Measurements from ENCODE around the gene STK17A. TPM values are rescaled to one million over a fixed set of nuclear protein-coding genes. Genes with fewer than 3 reads are reported as not detected.
"Not testable (repeated sequence)": the region's sequence is repeated elsewhere in the genome, so short reads cannot be mapped to it uniquely, and the experiment has no call there.

Gene STK17A
- total RNA-seq, 2 experiments from 2014 or later, result 53.2 to 53.8 TPM

DNA sequence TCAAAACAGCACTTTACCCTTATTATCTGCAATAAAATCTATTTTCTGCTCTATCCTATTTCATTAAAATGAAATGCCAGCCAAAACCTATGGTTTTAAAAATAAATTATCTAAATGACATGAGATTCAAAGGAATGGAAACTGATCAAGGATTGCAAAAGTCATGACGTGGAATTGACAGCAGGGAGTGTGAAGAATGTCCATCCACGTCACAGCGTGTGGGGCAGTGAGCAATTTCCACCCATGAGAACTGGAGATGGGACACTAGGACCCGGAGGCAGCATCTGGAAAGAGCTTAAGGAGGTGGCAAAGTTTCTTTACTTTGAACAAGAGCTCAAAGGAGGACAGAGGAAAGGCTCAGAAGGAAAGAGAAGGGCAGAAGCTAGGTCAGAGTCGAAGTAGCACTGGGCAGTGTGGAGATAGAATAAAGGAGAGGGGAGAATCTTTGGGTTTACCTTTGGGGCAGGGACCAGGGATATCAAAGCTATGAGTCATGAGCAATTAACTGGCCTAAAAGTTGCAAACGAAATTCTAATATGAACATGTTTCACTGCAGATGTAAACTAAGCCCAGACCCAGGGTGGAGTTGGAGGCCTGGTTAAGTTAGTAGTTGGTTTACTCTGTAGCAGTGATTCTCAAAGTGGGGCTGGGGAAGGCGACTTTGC lies 24.9 kb upstream of the STK17A start:
- H3K27ac Mint-ChIP-seq, result no peak overlapping the region
- peaks cover 17% of the 10 kb centered on the region for H3K4me1 Mint-ChIP-seq
- H3K27me3 Mint-ChIP-seq, result no peaks in the 10 kb centered on the region
- H3K4me3 Mint-ChIP-seq, result no peak overlapping the region
- H3K36me3 Mint-ChIP-seq, result no peaks in the 10 kb centered on the region
- no peaks in the 10 kb centered on the region for H3K9me3 Mint-ChIP-seq
- DNase-seq, result no peak

DNA sequence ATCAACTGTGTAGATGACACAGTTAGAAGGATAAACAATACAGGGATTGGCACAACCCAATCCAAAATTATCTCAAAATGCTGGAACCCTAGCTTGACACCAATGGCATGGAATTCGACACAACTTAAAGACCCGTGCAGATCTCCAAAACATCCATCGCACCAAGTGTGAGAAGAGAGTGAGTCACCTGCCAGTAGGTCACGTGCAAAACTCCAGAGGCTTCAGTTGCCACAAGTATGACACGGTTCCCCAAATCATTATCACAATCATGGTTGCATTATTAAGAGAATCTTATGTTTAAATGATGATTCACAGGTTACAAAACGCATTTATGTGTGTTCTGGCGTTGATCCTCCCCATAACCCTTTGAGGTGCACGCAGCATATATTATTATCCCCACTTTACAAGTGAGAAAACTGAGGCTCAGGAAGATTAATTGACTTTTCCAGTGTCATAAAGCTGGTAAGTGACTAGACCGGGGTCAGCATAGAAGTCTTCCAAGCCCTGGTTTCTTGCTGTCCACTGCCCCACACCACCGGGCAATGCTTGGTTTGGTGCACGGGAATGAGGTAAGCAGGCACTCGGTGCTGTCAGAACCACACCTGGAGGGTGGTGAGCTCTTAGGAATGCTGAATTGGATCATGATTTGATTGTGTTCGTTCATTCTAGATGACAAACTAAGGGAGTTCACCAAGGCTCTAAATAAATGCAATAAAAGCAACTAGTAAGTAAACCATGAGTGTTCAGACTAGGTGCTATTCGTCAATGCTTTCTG lies 23.6 kb upstream of the STK17A start:
- Mint-ChIP-seq H3K27ac (no peak overlapping the region), H3K36me3 (no peaks in the 10 kb centered on the region), H3K27me3 (no peaks in the 10 kb centered on the region), H3K9me3 (no peaks in the 10 kb centered on the region), H3K4me3 (no peak overlapping the region), H3K4me1 (peaks cover 5% of the 10 kb centered on the region)
- no peak for DNase-seq

DNA sequence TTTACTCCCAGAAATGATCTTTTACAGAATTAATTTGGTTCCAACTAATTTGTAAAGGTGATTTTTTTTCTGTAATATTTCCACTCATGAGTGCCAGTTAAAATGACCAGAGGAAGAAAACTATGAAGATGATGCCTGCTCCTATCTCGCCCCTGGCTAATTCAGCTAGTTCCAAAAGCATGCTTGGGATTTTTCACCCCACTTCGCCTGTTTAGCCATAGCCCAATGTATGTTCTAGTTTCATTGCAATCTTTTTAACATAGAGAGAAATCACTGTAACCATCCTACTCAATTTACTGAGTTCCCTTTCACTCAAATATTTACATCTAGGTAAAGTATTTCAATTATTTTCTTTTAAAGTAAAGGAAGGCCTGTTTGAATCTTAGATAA lies 23.0 kb upstream of the STK17A start:
- Mint-ChIP-seq H3K4me1 (no peaks in the 10 kb centered on the region), H3K27ac (no peak overlapping the region), H3K36me3 (no peaks in the 10 kb centered on the region), H3K4me3 (no peak overlapping the region), H3K9me3 (no peaks in the 10 kb centered on the region), H3K27me3 (no peaks in the 10 kb centered on the region)
- no peak for DNase-seq

DNA sequence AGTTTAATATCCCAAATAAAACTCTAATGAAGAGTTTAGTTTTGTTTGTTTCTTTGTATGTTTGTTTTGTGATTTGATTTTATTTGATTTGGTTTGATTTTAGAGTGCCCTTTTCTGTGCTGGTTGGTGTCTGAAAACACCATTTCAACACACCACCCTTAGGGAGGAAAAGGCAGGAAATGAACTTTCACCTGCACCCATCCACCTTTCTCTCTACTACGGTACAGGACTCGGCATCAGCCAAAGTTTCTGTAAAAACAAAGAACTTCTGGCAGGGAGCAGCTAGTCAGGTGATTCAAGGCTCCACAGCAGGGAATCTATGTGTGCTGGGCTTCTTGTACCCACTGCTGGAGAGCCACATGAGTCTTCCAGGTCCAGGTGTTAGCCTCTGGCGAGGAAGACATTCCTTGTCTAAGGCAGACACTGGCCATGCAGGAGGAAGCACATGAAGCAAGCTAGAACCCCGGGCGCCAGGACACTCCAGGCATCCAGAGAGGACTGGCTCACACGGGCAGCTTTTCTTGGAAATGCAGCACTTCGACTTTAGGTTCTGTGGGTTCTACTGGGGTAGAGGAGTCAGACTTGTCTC lies 22.1 kb upstream of the STK17A start:
- no peak overlapping the region for H3K4me3 Mint-ChIP-seq
- no peaks in the 10 kb centered on the region for H3K9me3 Mint-ChIP-seq

DNA sequence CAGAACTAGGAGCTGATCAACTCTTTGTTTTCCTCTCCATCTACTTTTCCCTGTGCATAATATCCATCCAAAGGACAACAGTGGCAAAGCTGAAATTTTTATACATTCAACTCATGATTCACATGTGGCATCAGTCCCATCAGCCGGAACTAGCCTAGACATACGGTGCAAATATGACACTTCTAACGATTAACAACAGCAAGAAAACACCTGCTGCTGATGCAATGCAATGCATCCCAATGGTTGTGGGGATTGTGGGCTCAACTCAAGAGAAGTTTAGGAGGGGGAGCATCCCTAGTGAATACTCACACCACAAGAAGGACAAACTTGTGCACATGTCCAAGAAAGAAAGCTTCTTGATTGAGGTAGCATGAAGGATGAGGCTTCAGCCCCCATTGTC lies 20.5 kb upstream of the STK17A start:
- Mint-ChIP-seq H3K4me1 (no peaks in the 10 kb centered on the region), H3K27me3 (no peaks in the 10 kb centered on the region), H3K27ac (no peak overlapping the region)

More for the DNA sequence above, 22.1 kb upstream of the STK17A start:
- Mint-ChIP-seq H3K27ac (no peak overlapping the region), H3K27me3 (no peaks in the 10 kb centered on the region), H3K4me1 (no peaks in the 10 kb centered on the region), H3K36me3 (no peaks in the 10 kb centered on the region)
- no peak for DNase-seq

DNA sequence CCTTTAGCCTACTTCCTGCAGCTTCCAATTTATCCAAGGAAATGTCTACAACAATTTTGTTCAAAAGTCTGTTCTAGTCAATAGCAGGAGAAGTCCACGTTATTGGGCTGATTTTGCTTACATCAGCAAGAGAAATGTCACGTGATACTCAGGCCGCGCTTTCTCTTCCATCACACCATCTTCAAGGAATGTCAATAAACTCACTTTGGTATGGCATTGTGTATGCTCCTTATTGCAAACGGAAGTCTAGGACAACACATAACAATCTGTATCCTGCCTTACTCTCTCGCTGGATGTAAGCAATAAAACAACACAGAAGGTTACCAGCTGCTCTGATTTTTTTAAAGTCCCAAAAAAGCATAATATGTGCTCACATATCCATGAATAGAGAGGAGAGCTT lies 17.1 kb upstream of the STK17A start:
- peaks cover 10% of the 10 kb centered on the region for H3K4me1 Mint-ChIP-seq
- H3K36me3 Mint-ChIP-seq, result no peaks in the 10 kb centered on the region
- no peaks in the 10 kb centered on the region for H3K27me3 Mint-ChIP-seq
- no peaks in the 10 kb centered on the region for H3K9me3 Mint-ChIP-seq
- H3K4me3 Mint-ChIP-seq, result no peak overlapping the region
- no peak overlapping the region for H3K27ac Mint-ChIP-seq
- no peak for DNase-seq

More for the DNA sequence above, 20.5 kb upstream of the STK17A start:
- Mint-ChIP-seq H3K4me3 (no peak overlapping the region), H3K36me3 (no peaks in the 10 kb centered on the region), H3K9me3 (no peaks in the 10 kb centered on the region)
- DNase-seq, result no peak

DNA sequence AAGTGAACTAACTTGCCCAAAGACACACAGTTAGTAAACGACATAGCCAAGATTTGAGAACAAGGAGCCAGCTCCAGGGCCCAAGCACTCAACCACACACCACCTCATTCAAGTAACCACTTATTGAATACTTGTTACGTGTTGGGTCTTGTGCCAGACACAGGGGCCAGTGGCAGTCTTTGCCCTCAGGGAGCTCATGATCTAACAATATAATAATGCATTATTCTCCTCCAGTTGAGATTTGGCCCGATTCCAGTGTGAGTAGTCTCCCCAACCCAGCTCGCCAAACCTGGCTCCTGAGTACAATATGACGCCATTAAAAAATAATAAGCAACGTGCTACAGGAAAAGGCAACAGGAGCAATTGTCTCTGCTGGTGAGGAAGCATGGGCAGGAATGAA lies 14.4 kb upstream of the STK17A start:
- no peak overlapping the region for H3K4me3 Mint-ChIP-seq
- peaks cover 18% of the 10 kb centered on the region for H3K4me1 Mint-ChIP-seq
- DNase-seq, result no peak
- no peak overlapping the region for H3K27ac Mint-ChIP-seq
- H3K27me3 Mint-ChIP-seq, result no peaks in the 10 kb centered on the region
- H3K36me3 Mint-ChIP-seq, result no peaks in the 10 kb centered on the region
- H3K9me3 Mint-ChIP-seq, result no peaks in the 10 kb centered on the region

DNA sequence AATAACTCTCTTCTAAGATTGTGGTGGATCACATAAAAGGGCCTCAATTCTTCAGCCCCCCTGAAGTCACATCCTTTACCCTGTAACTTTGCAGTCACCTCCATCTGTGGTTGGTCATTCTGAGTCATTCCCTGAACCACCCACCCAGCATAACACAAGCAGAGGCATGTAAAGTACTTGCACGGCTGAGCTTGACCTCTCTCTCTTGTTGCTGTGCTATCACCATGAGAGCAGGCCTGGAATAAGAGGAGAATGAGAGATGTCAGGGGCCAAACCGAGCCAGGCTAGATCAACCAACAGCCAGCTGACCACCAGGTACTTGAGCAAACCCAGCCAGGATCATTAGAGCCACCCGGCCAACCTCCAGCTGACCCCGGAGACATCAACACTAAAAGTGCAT lies 13.5 kb upstream of the STK17A start:
- no peaks in the 10 kb centered on the region for H3K36me3 Mint-ChIP-seq

DNA sequence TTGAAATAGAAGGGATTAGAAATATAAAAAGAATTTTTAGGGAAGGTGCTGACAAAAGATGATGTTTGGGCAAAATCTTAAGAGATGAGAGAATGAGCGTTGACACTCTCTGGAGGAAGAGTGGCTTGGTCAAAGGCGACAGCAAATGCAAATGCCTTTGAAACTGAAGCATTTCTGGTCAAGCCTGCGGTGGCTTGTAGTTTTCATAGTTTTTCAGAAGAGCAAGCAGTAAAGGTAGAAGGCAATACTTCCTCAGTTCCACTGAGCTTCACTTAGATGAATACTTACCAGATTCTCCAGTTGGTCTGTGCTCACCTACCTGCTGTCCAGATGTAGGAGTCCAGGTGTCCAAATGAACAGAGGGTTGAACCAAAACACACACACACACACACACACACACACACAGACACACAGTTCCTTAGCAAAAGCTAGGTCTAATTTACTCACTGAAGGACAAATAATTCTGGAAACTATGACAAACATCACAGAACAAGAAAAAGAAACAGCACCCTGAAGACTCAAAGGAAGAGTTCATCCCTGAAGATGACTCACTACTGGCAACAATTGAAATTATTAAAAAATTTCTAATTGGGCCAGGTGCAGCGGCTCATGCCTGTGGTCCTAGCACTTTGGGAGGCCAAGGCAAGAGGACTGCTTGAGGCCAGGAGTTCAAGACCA lies 12.1 kb upstream of the STK17A start:
- no peak overlapping the region for H3K4me3 Mint-ChIP-seq
- H3K36me3 Mint-ChIP-seq, result no peaks in the 10 kb centered on the region
- DNase-seq, result no peak
- H3K27me3 Mint-ChIP-seq, result no peaks in the 10 kb centered on the region
- no peaks in the 10 kb centered on the region for H3K9me3 Mint-ChIP-seq
- H3K27ac Mint-ChIP-seq, result no peak overlapping the region
- H3K4me1 Mint-ChIP-seq, result peaks cover 18% of the 10 kb centered on the region

More for the DNA sequence above, 13.5 kb upstream of the STK17A start:
- H3K4me1 Mint-ChIP-seq, result peaks cover 18% of the 10 kb centered on the region
- no peak overlapping the region for H3K27ac Mint-ChIP-seq
- H3K9me3 Mint-ChIP-seq, result no peaks in the 10 kb centered on the region
- no peaks in the 10 kb centered on the region for H3K27me3 Mint-ChIP-seq
- H3K4me3 Mint-ChIP-seq, result no peak overlapping the region
- no peak for DNase-seq

DNA sequence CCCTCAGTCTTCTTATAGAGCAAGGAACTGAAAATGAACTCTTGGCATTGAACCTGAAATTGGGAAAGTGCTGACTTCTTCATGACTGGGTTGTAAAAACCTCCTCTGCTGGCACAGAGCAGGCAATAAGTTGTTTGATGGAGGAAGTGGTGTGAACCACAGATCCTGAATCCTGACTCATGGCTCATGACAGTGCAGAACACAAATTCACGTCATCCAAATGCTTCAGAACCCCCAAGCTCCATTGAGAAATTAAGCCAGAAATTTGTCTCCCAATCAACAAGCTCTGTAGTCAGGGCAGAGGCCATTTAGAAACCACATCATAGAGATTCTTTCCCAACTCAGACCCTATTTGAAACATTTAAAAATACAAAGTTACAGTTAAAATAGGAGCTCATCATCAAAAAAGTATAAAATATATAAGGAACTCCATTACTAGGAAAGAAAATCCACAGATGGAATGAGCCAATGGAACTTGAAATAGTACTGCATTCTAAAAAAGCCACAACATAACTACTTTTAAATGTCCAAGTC lies 10.3 kb upstream of the STK17A start:
- Mint-ChIP-seq H3K27me3 (no peaks in the 10 kb centered on the region), H3K36me3 (no peaks in the 10 kb centered on the region), H3K4me3 (no peak overlapping the region), H3K4me1 (peaks cover 18% of the 10 kb centered on the region), H3K9me3 (no peaks in the 10 kb centered on the region), H3K27ac (no peak overlapping the region)
- no peak for DNase-seq

DNA sequence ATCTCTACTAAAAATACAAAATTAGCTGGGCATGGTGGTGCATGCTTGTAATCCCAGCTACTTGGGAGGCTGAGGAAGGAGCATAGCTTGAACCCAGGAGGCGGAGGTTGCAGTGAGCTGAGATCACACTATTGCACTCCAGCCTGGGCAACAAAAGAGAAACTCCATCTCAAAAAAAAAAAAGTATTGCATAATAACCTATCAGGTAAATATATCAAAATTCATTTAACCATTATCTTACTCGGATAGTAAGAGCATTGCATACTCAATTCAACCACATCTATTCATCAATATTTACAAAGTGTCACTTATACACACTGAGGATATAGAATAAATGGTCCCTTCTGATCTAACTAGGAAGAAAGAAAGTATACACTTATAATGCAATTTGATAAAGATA lies 9.1 kb upstream of the STK17A start:
- not testable (repeated sequence) for H3K4me3 Mint-ChIP-seq, H3K9me3 Mint-ChIP-seq, H3K27me3 Mint-ChIP-seq, H3K36me3 Mint-ChIP-seq, DNase-seq, H3K27ac Mint-ChIP-seq
- H3K4me1 Mint-ChIP-seq, result peaks cover 18% of the 10 kb centered on the region

DNA sequence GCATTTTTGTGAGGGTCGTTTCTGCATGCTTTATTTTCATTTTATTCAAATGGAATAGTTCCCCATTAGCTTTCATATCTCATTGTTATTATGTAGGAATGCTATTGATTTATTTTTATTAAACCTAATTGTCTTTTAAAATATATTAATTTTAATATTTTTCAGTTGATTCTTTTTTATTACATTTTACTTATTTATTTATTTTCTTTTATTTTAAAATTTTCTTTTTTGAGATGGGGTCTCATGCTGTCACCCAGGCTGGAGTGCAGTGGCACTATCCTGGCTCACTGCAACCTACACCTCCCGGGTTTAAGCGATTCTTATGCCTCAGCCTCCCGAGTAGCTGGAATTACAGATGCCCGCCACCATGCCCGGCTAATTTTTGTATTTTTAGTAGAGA lies 7.4 kb upstream of the STK17A start:
- no peak overlapping the region for H3K27ac Mint-ChIP-seq
- no peak for DNase-seq
- no peaks in the 10 kb centered on the region for H3K27me3 Mint-ChIP-seq
- H3K4me3 Mint-ChIP-seq, result no peak overlapping the region
- H3K4me1 Mint-ChIP-seq, result peaks cover 11% of the 10 kb centered on the region
- H3K36me3 Mint-ChIP-seq, result no peaks in the 10 kb centered on the region
- no peaks in the 10 kb centered on the region for H3K9me3 Mint-ChIP-seq

DNA sequence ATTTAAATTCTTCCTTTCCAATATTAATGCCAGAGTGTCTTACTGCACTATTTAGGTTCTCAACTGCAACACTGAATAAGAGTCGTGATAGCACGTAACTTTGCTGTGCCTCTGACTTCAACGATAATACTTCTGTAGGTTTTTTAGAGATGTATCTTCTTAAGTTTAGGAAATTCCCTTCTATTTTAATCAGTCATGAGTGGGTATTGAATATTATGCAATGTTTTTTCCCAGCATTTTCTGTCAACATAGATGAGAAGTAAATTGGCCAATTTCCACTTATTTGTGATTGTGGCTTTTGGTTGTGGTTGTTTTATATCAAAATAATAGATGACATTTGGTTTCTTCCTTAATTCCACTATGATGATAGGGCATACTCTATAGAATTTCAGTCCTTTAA lies 6.7 kb upstream of the STK17A start:
- DNase-seq, result no peak
- Mint-ChIP-seq H3K4me3 (no peak overlapping the region), H3K36me3 (no peaks in the 10 kb centered on the region), H3K27ac (no peak overlapping the region), H3K4me1 (peaks cover 7% of the 10 kb centered on the region), H3K27me3 (no peaks in the 10 kb centered on the region), H3K9me3 (no peaks in the 10 kb centered on the region)

DNA sequence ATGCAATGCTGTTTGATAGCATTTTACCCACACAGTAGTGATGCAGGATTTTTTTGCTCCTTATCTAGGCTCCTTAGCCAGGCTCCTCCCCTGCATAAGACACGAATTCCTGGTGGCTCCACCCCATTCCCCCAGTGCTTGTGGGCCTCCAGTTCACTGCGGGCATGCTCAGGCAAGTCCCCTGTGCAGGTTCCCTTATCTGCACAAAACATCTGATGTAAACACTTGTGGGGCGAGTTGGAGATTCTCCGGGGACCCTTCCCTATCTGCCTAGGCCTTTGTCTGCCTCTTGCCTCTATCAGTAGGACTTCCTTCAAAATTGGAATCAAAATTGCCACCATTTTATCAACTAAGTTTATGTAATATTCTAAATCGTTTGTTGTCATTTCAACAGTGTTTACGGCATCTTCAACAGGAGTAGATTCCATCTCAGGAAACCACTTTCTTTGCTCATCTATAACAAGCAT lies 5.4 kb upstream of the STK17A start:
- Mint-ChIP-seq H3K4me1 (peaks cover 10% of the 10 kb centered on the region), H3K4me3 (no peak overlapping the region), H3K27me3 (peaks cover 8% of the 10 kb centered on the region), H3K27ac (peak overlapping the region; percentile 1), H3K9me3 (no peaks in the 10 kb centered on the region), H3K36me3 (no peaks in the 10 kb centered on the region)
- no peak for DNase-seq
